Renal pelvis (tissue), 4 donors: Measurements from ENCODE around the gene BEND4. TPM values are rescaled to one million over a fixed set of nuclear protein-coding genes. Genes with fewer than 3 reads are reported as not detected.

ENCODE experiments used
- DNase-seq: peaks from one replicate; pipeline ENCODE4 v3.0.0-alpha.2; 2013
- polyA plus RNA-seq, 3 donors: library from polyadenylated mRNA; unstranded; fragments of 120-200 nt; gene quantifications; one replicate each; pipeline ENCODE4 v1.2.1, GENCODE V29; 2013; ENCODE audit not compliant: insufficient read length in 3 of 3

The BEND4 gene
- polyA plus RNA-seq, 3 donors, result 0.95 to 1.3 (median 1.1) TPM

DNA sequence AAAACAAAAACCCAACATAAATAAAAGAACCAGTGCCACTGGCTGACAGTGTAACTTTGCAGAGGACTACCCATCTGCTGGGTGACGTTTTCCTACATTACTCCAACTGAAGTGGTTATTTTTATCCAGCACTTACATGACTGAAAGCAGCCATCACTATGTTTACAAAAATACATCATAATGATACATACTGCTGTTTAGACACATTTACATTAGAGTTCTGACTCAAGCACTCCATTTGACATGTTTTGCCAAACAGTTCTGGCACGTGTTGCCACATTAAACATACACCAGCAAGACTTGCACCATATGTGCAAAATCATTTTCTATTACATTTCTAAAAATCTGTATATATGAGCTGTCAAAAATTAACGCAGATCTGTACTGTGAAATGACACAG is 39.6 kb downstream of the BEND4 start:
- no peak for DNase-seq

DNA sequence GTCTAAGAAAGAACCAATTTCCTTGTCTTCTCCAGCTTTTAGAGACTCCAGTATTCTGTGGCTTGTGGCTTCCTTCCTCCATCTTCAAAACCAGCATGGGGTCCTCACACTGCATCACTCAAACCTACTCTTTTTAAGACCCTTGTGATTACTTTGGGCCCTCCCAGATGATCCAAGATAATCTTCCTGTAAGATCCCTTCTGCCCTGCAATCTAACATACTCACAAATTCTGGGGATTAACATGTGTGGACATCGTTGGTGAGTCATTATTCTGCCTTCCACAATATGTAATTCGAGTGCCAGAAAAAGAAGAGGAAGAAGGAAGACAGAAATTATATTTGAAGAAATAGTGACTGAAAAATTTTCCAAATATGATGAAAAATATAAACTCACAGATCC is 47.9 kb downstream of the BEND4 start:
- DNase-seq, result no peak

DNA sequence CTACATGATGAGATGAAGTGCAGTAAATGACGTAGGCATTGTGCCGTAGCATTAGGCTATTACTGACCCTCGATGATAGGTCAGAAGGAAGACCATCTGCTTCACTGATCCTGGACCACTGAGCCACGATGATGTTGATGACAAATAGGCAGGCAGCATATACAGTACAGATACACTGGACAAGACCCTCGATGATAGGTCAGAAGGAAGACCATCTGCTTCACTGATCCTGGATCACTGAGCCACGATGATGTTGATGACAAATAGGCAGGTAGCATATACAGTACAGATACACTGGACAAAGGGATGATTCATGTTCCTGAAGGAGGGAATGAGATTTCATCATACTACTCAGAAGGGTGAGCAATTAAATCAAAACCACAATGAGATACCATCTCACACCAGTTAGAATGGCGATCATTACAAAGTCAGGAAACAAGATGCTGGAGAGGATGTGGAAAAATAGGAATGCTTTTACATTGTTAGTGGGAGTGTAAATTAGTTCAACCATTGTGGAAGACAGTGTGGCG is 50.9 kb downstream of the BEND4 start:
- no peak for DNase-seq

DNA sequence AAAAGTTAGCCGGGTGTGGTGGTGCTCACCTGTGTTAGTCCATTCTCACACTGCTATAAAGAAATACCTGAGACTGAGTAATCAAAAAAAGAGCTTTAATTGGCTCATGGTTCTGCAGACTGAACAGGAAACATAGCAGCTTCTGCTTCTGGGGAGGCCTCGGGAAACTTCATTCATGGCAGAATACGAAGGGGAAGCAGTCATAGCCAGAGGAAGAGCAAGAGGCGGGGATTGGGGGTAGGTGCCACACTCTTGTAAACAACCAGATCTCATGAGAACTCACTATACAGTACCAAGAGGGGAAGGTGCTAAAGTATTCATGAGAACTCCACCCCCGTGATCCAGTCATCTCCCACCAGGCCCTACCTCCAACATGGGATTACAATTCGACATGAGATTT is 64.1 kb downstream of the BEND4 start:
- DNase-seq, result no peak

DNA sequence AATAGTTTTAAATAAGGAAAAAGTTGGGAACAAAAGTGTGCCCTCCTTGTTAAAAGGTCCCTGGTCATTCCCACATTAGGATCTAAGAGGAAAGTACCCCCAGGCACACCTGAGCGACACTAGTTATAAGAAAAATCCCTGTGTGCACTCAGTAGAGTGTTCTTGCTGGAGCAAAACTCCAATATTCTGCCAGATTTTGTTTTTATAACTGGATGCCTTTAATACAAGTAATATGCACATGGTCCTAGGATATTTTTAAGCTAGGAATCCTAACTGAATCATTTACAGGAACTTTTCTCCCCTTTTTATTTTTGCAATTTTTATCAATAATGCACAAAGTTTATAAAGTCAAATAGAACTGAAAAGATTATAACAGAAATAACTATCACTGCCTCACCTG is 68.6 kb downstream of the BEND4 start:
- no peak for DNase-seq

DNA sequence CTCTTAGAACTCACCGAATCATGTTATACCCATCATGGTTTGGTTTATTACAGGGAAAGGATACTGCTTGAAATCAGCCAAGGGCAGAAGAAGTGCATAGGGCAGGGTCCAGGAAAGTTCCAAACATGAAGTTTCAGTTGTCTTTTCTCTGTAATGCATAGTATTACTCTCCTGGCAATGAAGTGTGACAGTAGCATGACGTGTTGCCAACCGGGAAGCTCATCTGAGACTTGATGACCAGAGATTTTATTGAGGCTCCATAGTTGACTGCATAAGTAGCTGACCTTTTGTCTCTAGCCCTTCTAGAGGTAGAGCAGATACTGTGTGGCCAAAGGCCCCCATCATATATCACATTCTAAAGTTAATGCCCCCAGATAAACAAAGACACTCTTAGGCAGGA is 72.1 kb downstream of the BEND4 start:
- DNase-seq, result peak; percentile 40

DNA sequence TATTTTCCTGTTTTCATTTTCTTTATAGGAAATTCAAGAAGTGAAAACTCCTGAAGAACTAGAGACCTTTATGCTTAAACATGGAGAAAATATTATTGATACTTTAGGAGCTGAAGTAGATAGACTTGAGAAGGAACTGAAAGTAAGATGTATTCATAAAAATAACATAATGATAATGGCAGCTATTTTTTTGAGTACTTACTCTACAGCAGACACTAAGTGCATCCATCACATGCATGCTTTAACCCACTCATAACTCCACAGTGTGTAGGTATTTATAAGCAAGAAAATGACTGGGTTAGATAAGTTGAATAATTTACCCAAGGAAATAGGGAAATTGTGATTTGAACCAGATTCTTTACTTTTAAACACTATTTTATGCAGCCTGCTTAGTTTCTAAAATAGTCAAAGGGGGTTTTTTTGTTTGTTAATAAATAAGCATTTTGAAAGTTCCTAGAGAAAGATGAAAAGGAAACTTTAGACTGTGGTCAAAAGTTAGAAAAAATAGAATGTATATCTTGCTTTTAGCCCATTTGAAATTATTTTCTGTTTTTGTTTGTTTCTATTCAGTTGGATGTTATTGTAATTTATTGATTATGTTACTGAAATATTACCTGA is 74.2 kb downstream of the BEND4 start:
- DNase-seq, result no peak

DNA sequence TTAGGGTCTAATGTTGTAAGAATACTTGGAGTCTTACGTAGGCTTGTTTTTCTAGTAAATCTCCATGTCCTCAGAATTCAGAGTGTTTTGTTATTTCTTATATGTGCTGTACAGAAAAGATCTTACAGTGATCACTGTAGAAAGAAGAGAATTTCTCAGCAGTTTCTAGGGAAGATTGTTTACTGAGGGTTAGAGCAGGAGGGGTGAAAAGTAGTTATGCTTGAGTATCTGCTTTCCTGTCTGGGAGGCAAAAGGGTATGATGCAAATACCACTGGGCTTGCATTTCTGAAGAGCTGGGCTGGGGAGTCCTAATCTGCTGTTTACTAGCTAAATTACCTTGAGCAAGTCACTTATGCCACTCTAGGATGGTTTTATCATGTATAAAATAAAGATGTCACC is 78.2 kb downstream of the BEND4 start:
- no peak for DNase-seq

DNA sequence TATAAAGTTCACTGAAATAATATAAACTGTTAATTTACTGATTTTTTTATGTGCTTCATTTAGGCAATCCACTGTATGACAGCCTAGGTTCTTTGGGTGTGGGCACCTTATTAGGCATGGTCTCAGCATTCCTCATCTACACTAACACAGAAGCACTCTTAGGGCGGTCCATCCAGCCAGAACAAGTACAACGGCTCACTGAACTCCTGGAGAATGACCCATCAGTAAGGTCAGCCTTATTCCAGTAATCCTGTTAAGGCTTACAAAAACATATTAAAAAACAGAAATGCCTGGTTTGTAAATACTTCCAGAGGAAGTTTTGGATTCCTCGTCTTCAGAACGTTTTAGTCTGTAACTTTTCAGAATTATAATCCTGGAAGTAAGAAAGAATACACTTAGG is 82.0 kb downstream of the BEND4 start:
- DNase-seq, result no peak

DNA sequence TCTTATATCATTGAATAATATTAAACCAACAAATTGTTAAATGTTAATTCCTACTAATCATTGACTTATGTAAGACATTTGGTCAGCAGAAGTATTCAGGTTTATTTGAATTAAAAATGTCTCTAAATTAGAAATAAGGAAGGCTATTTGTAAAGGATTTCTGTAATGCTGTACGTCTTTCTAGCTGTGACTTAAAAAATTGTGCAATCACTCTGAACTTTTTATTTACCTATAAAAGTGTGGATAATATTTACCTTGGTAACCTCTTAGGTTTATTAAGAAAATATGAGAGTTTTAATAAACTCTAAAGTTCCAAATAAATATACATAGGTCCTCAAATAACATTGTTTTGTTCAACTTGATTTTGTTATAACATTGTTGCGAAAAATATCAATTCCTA is 85.2 kb downstream of the BEND4 start:
- no peak for DNase-seq

DNA sequence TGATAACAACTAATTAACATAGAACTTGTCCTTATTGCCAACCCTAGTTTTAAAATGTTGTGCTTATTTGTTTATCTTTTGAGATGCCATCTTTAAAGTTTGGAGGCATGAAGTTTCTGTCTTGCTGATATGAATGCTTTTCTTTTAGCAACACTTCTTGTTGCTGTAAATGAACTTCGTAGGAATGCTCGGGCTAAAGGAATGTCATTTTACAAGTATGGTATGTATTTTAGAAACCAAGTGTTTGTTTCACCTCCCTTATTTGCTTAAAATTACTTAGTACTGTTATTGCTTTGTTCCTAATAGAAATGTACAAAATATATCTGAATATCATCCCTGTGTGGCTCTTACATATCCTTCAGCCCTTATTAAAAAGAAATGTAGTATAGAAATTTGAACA is 86.1 kb downstream of the BEND4 start:
- no peak for DNase-seq

Other genes starting within 250 kb of the BEND4 start
- 10 to 100 TPM; 41.6 to 49.1 (median 46.8) TPM for gene TMEM33, start 217.2 kb downstream of the BEND4 start, polyA plus RNA-seq
- gene DCAF4L1, start 170.9 kb downstream of the BEND4 start, polyA plus RNA-seq, result under 1 TPM; 0.17 to 0.57 (median 0.55) TPM
- 100 to 1,000 TPM in 2 of 3 donors, 10 to 100 TPM in 1; 85.9 to 116 (median 103) TPM for gene SLC30A9, start 162.1 kb downstream of the BEND4 start, polyA plus RNA-seq
- gene SHISA3, start 244.8 kb upstream of the BEND4 start, polyA plus RNA-seq, result 10 to 100 TPM; 46.4 to 97.1 (median 95.6) TPM